ENCODE measurements around the gene SHROOM4.

DNA sequence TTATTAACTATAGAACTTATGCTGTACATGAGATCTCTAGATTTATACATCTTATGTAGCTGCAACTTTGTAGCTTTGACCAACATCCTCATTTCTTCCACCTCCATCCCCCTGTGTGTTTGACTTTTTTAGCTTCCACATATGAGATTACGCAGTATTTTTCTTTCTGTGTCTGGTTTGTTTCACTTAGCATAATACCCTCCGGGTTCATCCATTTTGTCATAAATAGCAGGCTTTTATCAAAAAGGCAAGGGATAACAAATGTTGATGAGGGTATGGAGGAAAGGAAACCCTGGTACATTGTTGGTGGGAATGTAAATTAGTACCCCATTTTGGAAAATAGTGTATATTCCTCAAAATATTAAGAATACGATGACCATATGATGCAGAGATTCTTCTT, 227.0 kb downstream of the SHROOM4 start:
- TF ChIP-seq HIVEP1 (CRISPR knock-in tag; IDR thresholded peaks at IDR 0.05) = no peak
- TF ChIP-seq, protein P1, sequence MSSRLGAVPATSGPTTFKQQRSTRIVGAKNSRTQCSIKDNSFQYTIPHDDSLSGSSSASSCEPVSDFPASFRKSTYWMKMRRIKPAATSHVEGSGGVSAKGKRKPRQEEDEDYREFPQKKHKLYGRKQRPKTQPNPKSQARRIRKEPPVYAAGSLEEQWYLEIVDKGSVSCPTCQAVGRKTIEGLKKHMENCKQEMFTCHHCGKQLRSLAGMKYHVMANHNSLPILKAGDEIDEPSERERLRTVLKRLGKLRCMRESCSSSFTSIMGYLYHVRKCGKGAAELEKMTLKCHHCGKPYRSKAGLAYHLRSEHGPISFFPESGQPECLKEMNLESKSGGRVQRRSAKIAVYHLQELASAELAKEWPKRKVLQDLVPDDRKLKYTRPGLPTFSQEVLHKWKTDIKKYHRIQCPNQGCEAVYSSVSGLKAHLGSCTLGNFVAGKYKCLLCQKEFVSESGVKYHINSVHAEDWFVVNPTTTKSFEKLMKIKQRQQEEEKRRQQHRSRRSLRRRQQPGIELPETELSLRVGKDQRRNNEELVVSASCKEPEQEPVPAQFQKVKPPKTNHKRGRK (CRISPR knock-in tag; IDR thresholded peaks at IDR 0.05) = no peak

Data from HepG2 (cell line).